GM12892 (cell line): Measurements from ENCODE around the gene XCR1.

ENCODE experiments used
- POLR2A ChIP-seq: IDR thresholded peaks from 2 replicates; pipeline ENCODE4 v1.6.1; 2011; ENCODE audit warnings: low read depth, low read length, control low read depth
- POLR2AphosphoS5 ChIP-seq: IDR thresholded peaks from 2 replicates; pipeline ENCODE4 v1.6.1; 2011; ENCODE audit warnings: low read depth, low read length, control low read depth

DNA sequence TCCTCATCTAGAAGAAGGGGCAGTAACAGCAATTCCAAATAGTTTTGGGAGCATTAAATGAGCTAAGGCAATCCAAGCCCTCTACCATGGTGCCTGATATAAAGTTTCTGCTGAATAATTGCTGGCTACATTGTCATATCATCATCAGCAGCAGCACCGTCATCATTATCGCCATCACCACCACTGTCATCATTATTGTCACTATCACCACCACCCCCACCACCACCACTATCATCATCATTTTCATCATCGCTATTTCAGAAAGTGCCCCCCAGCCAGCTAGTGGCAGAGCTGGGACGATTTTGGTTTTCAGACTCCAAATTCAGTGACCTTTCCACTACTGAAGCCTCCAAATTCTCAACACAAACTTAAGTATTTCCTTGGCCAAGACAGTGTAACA lies 15.0 kb downstream of the XCR1 start:
- TF ChIP-seq POLR2A (no peak), POLR2AphosphoS5 (no peak)
